GM19397 (cell line): ENCODE data around the gene AIG1.
"Not testable (repeated sequence)": the region's sequence is repeated elsewhere in the genome, so short reads cannot be mapped to it uniquely, and the experiment has no call there.

Source experiments
- ATAC-seq: cut with Tn5 transposase; IDR thresholded peaks from one replicate; pipeline ENCODE4 v1.9.1; 2021; ENCODE audit warnings: mild to moderate bottlenecking, moderate library complexity; ENCODE audit not compliant: unreplicated experiment

The AIG1 gene

GRCh38 chr6:143222801-143223231 lies 162.1 kb downstream of the AIG1 start:
- no peak for ATAC-seq

- ATAC-seq = no peak
These were observed 163.2 kb downstream of the AIG1 start for GRCh38 chr6:143223895-143224294.

- no peak for ATAC-seq
These were observed 163.8 kb downstream of the AIG1 start for GRCh38 chr6:143224516-143224915.

- no peak for ATAC-seq
These were observed 165.2 kb downstream of the AIG1 start for GRCh38 chr6:143225929-143226328.

- no peak for ATAC-seq
These were observed 167.0 kb downstream of the AIG1 start for GRCh38 chr6:143227675-143228074.

GRCh38 chr6:143229400-143229799 lies 168.7 kb downstream of the AIG1 start:
- ATAC-seq = no peak

- ATAC-seq = no peak
These were observed 172.2 kb downstream of the AIG1 start for GRCh38 chr6:143232849-143233248.

- no peak for ATAC-seq
These were observed 173.0 kb downstream of the AIG1 start for GRCh38 chr6:143233554-143234285.

- ATAC-seq = no peak
These were observed 174.0 kb downstream of the AIG1 start for GRCh38 chr6:143234734-143235133.

GRCh38 chr6:143236151-143236798 lies 175.6 kb downstream of the AIG1 start:
- ATAC-seq = no peak

GRCh38 chr6:143238306-143238705 lies 177.6 kb downstream of the AIG1 start:
- no peak for ATAC-seq

GRCh38 chr6:143241111-143241510 lies 180.4 kb downstream of the AIG1 start:
- ATAC-seq = no peak

- ATAC-seq = no peak
These were observed 181.2 kb downstream of the AIG1 start for GRCh38 chr6:143241911-143242310.

- ATAC-seq = no peak
These were observed 183.1 kb downstream of the AIG1 start for GRCh38 chr6:143243786-143244185.

GRCh38 chr6:143245656-143246055 lies 185.0 kb downstream of the AIG1 start:
- no peak for ATAC-seq

GRCh38 chr6:143246166-143246775 lies 185.6 kb downstream of the AIG1 start:
- ATAC-seq = not testable (repeated sequence)

- no peak for ATAC-seq
These were observed 186.9 kb downstream of the AIG1 start for GRCh38 chr6:143247586-143247985.

GRCh38 chr6:143248359-143248758 lies 187.7 kb downstream of the AIG1 start:
- ATAC-seq = no peak

GRCh38 chr6:143251288-143251687 lies 190.6 kb downstream of the AIG1 start:
- no peak for ATAC-seq

GRCh38 chr6:143252961-143253360 lies 192.3 kb downstream of the AIG1 start:
- no peak for ATAC-seq

- ATAC-seq = no peak
These were observed 192.9 kb downstream of the AIG1 start for GRCh38 chr6:143253586-143253985.

- ATAC-seq = no peak
These were observed 198.3 kb downstream of the AIG1 start for GRCh38 chr6:143258945-143259344.
